Ramos (cell line): Measurements from ENCODE around the gene PBX1.

ENCODE experiments used
- in situ Hi-C: fragments of 300-500 bp; cut with MboI; formaldehyde crosslinking; loops from one replicate; pipeline ENCODE4 v1.14.3; 2022; ENCODE audit warnings: low sequenced_read_pairs; ENCODE audit not compliant: unreplicated experiment

PBX1 gene

GRCh38 chr1:164712131-164713036 lies 153.4 kb downstream of the PBX1 start:
- in situ Hi-C loops, result no loop called here

- in situ Hi-C loops, result no loop called here
These were observed 154.6 kb downstream of the PBX1 start for GRCh38 chr1:164713456-164714207.

GRCh38 chr1:164716992-164717703 lies 158.2 kb downstream of the PBX1 start:
- in situ Hi-C loops, result no loop called here

GRCh38 chr1:164718821-164719220 lies 159.8 kb downstream of the PBX1 start:
- in situ Hi-C loops, result no loop called here

- in situ Hi-C loops, result no loop called here
These were observed 160.9 kb downstream of the PBX1 start for GRCh38 chr1:164719676-164720439.

GRCh38 chr1:164720440-164721227 lies 161.7 kb downstream of the PBX1 start:
- in situ Hi-C loops, result no loop called here

- in situ Hi-C loops, result no loop called here
These were observed 162.2 kb downstream of the PBX1 start for GRCh38 chr1:164721228-164721496.

- in situ Hi-C loops, result no loop called here
These were observed 164.4 kb downstream of the PBX1 start for GRCh38 chr1:164723296-164723798.

- in situ Hi-C loops, result no loop called here
These were observed 166.4 kb downstream of the PBX1 start for GRCh38 chr1:164725401-164725800.

- in situ Hi-C loops, result no loop called here
These were observed 167.3 kb downstream of the PBX1 start for GRCh38 chr1:164726235-164726634.

GRCh38 chr1:164728719-164729118 lies 169.7 kb downstream of the PBX1 start:
- in situ Hi-C loops, result no loop called here

GRCh38 chr1:164731161-164731876 lies 172.3 kb downstream of the PBX1 start:
- in situ Hi-C loops, result no loop called here

GRCh38 chr1:164733070-164733469 lies 174.1 kb downstream of the PBX1 start:
- in situ Hi-C loops, result no loop called here

GRCh38 chr1:164733734-164734133 lies 174.8 kb downstream of the PBX1 start:
- in situ Hi-C loops, result no loop called here

GRCh38 chr1:164735315-164736052 lies 176.5 kb downstream of the PBX1 start:
- in situ Hi-C loops, result no loop called here

- in situ Hi-C loops, result no loop called here
These were observed 177.2 kb downstream of the PBX1 start for GRCh38 chr1:164736137-164736536.

- in situ Hi-C loops, result no loop called here
These were observed 180.2 kb downstream of the PBX1 start for GRCh38 chr1:164739189-164739588.

GRCh38 chr1:164740000-164740526 lies 181.1 kb downstream of the PBX1 start:
- in situ Hi-C loops, result no loop called here
